Suprapubic skin (tissue), 4 donors: Measurements from ENCODE around the gene CDH6.

Experiments
- CTCF ChIP-seq, 2 donors: fragments of 200-600 bp in 1 of 2; fragments of 450-650 bp in 1 of 2; sonication (generic) in 1 of 2; IDR thresholded peaks; one replicate each; pipeline ENCODE4 v1.5.1; 2016 to 2019; ENCODE audit warnings: antibody characterized with exemption in 2 of 2, mild to moderate bottlenecking in 1 of 2, moderate library complexity in 1 of 2
- POLR2A ChIP-seq, 2 donors: fragments of 450-650 bp; IDR thresholded peaks; one replicate each; pipeline ENCODE4 v1.6.1; 2017; ENCODE audit warnings: antibody characterized with exemption in 2 of 2, mild to moderate bottlenecking in 2 of 2, moderate library complexity in 2 of 2
- POLR2AphosphoS5 ChIP-seq, 3 donors: sonication (generic); formaldehyde crosslinking; IDR thresholded peaks; one replicate each; pipeline ENCODE4 v1.6.1; 2017; ENCODE audit warnings: antibody characterized with exemption in 3 of 3

DNA sequence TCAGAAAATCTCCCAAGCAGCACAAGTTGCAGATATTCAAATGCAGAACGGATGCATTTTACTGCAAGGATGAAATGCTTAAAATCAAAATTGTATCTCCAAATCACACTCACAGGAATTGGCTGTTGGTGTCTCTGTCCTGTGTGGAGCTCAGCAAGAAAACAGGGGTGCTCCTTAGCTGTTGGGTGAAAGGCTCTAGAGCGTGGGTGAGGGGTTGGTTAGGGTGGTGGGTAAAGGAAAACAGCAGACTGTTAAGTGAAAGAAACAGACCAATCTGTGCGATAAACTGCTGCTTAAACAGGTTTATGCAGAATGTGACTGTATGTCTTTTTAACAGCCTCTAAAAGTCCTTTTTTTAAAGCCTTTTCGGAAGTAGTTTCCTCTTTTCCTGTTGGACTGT lies 19.8 kb downstream of the CDH6 start:
- no peak for TF ChIP-seq POLR2A (IDR thresholded peaks at IDR 0.05)
- TF ChIP-seq CTCF (IDR thresholded peaks at IDR 0.05), result no peak
- TF ChIP-seq POLR2AphosphoS5 (IDR thresholded peaks at IDR 0.05), result no peak
